ENCODE measurements around the gene RHCE.
"Not testable (repeated sequence)": the region's sequence is repeated elsewhere in the genome, so short reads cannot be mapped to it uniquely, and the experiment has no call there.

Gene RHCE

DNA sequence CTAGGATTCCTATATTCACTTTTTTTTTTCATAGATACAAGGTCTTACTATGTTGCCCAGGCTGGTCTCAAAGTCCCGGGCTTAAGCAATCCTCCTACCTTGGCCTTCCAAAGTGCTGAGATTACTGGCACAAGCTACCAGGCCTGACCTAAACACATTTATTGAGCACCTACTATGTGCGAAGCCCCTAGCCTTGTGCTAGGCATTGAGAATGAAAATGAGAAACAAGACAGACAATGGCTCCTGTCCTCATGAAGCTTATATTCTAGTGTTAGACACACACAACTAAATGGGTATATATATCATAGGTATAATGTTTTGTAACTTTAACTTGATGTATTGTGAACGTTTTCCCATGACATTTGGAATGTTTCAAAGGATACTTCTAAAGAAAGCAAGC, 71.0 kb downstream of the RHCE start:
- DNase-seq (ENCODE audit: extremely low read depth in 1 of 2, low read depth in 1 of 2) = no peak

DNA sequence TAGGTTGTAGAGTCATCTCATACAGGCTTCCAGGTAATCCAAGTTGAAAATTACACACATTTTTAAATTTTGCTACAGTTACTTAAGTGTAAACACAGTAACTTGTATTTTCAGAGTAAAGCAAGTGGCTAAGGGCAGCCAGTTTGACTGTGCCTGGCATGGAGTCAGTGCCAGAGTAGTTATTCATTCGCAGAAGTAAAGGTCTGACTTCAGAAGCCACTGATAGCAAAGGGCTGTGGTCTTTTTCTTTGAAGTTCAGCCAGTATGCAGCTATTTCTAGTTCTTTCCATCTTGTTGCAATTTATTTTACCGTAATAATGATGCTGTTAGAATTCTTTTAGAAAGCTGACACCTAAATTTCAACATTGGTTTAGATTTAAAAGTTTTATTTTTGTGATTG, 73.1 kb downstream of the RHCE start:
- no peak for DNase-seq (ENCODE audit: extremely low read depth in 1 of 2, low read depth in 1 of 2)

DNA sequence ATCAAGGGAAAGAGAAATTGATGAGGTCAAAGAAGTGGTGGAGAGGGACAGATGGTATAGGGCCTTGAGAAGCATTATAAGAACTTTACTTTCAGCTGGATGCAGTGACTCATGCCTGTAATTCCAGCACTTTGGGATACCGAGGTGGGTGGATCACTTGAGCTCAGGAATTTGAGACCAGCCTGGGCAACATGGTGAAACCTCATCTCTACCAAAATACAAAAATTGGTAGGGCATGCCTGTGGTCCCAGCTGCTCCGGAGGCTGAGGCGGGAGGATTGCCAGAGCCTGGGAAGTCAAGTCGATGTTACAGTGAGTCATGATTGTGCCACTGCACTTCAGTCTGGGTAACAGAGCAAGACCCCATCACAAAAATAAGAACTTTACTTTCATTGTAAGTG, 76.8 kb downstream of the RHCE start:
- no peak for DNase-seq (ENCODE audit: extremely low read depth in 1 of 2, low read depth in 1 of 2)

DNA sequence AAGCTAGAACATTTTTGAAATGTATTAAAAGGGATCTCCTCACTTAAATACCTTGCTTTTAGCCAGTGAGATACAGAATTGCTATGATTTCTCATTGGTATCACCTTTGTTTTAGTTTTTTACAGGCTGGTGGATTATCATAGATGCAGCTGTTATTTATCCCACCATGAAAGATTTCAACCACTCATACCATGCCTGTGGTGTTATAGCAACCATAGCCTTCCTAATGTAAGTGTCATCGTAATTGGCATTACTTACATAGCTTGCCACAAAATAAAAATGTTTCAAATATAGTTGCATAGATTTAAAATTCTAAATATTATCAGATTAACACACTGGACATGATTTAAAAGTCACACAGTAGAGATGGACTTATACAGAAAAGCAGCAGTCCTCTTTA, 77.8 kb downstream of the RHCE start:
- no peak for DNase-seq (ENCODE audit: extremely low read depth in 1 of 2, low read depth in 1 of 2)

DNA sequence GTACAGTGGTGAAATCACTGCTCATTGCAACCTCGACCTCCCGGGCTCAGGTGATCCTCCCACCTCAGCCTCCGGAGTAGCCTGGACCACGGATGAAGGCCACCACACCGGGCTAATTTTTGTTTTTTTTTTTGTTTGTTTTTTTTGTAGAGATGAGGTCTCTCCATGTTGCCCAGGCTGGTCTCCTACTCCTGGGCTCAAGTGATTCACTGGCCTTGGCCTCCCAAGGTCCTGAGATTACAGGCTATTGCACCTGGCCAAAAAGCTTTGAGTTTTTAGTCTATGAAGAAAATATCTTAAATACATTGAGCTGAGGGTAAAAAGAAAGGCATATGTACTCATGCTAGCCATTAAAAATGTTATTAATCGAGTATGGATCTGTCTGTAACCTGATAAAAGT, 78.9 kb downstream of the RHCE start:
- no peak for DNase-seq (ENCODE audit: extremely low read depth in 1 of 2, low read depth in 1 of 2)

DNA sequence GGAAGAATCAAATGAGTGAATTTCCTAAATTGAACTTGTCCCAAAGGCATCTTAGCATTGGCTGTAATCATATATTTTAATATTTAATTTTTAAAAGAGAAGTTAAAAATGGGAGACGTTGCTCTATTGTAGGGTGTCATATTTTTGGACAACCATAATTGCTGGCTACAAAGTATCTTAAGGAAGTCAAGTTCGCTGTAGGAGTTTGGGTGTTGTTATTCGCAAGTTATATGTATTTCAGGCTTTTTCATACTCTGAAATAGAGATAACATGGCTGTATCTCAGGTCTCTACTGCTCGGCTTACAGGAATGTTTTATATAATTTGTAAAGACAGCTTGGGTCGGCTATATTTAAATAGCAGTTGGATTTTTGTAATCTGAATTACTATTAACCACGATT, 81.6 kb downstream of the RHCE start:
- no peak for DNase-seq (ENCODE audit: extremely low read depth in 1 of 2, low read depth in 1 of 2)

DNA sequence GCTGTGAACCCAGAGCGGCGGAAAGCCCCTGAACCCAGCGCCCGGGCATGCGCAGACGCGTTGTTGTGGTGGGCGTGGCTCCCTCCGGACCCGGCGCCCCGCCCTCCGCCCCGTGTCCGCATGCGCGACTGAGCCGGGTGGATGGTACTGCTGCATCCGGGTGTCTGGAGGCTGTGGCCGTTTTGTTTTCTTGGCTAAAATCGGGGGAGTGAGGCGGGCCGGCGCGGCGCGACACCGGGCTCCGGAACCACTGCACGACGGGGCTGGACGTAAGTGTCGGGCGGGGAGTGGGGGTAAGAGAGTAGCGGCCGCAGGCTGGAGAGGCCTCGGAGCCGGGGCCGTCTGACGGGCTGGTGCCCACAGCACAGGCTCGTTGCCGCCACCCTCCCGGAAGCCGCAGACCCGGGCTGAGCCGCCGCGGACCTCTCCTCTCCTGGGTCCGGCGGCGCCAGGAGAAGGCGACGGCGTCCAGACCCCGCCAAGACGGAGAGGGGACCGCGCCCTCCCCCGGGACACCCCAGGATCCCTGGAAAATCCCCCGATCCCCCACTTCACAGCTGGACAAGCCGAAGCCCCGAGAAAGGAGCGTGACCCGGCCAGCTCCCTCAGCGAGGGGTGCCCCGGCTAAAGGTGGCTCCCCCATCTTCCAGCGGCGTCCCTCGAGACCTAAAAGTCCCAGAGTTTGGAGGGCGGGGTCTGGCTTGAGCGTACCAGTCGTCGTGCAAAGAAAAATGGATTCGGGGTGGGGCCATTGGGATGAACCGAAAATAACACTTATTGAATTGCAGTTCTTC, 82.2 kb downstream of the RHCE start, which contains the start of gene TMEM50A:
TSS of gene TMEM50A (plus strand) at position 147 of the 794 bp plus-strand sequence. CDS start 2,153 bp downstream, outside the sequence.
- DNase-seq (ENCODE audit: extremely low read depth in 1 of 2, low read depth in 1 of 2) = peak; percentile 80 to 85

DNA sequence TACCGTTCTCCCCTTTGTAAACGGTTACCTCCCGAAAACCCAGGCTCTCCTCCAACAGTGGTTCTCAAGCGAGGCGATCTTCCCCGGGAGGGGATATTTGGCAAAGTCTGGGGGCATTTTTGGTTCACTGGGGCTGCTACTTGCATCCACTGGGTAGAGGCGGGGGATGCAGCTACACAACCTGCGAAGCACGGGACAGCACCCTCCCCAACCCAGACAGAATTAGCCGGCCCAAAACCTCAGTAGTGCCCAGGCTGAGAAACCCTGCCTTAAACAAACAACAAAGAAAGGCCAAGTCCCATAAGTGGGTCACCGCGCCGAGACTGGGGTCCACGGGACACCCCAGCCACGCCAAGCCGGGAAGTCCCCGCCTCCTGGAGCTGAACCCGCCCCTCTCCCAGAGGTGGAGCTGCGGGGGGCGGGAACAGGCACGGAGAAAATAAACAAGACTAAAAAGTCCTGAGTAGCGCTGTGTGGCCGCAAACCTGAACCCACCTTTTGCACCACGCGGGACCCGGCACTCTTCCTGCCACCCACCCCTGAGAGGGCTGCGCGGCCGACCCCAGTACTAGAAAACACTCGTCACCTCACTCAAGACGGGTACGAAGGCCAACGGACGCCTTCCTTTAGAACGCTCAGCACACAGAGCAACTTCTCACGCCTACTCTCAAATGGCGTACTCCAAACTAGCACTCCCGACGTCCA, 83.0 kb downstream of the RHCE start:
- DNase-seq (ENCODE audit: extremely low read depth in 1 of 2, low read depth in 1 of 2) = peak in 1 of 2 donors; percentile 3

DNA sequence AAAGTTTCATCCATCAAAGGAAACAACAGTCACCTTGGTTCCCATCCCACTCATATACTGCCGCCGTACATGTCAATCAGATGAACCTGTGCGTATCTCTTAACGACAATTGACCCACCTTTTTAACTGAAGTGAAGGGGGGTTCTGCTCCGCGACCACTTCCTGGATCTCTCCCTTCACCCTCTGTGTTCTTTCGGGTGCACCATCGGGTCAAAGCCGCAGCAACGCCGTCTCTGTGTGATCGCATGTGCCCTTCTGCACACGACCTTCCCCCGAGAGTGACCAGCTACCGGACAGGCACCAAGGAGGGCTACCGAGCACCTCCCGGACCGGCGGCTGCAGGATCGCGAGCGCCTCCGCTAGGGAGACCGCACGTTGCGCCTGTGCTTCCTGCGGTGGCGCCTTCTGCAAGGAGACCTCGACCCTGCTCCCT, 83.7 kb downstream of the RHCE start:
- not testable (repeated sequence) for DNase-seq (ENCODE audit: extremely low read depth in 1 of 2, low read depth in 1 of 2)

DNA sequence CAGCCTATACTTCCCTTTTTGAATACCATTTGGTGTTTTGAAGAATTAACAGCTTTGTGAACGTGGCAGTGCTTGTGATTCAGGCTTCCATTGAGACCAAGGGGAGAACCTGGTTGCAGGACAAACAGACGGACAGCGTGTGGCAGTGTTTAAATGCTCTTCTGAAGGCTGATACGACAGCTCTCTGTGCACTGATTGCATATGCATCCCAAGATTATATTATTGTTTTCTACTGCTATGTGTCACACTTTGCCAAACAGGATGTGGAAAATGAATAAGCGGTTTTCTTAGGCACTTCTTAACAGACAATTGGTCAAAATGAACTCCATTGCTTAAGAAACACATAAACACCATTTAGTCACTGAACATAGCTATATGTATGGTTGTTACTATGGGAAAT, 90.7 kb downstream of the RHCE start:
- DNase-seq (ENCODE audit: extremely low read depth in 1 of 2, low read depth in 1 of 2) = not testable (repeated sequence)

DNA sequence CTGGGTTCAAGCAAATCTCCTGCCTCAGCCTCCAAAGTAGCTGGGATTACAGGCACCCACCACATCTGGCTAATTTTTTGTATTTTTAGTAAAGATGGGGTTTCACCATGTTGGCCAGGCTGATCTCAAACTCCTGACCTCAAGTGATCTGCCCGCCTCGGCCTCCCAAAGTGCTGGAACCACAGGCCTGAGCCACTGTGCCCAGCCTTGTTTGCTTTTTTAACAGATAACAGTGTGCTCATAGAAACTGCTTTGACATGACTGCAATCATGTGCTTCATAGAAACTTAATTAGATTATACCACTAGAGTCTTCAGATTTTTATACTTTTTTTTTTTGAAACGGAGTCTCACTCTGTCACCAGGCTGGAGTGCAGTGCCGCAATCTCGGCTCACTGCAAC, 91.3 kb downstream of the RHCE start:
- not testable (repeated sequence) for DNase-seq (ENCODE audit: extremely low read depth in 1 of 2, low read depth in 1 of 2)

DNA sequence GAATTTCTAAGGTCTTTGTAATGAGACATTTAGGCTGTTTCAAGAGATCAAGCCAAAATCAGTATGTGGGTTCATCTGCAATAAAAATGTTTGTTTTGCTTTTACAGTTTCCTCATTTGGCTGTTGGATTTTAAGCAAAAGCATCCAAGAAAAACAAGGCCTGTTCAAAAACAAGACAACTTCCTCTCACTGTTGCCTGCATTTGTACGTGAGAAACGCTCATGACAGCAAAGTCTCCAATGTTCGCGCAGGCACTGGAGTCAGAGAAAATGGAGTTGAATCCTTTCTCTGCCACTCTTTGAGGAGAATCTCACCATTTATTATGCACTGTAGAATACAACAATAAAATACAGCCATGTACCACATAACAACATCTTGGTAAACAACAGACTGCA, 91.8 kb downstream of the RHCE start:
- not testable (repeated sequence) for DNase-seq (ENCODE audit: extremely low read depth in 1 of 2, low read depth in 1 of 2)

DNA sequence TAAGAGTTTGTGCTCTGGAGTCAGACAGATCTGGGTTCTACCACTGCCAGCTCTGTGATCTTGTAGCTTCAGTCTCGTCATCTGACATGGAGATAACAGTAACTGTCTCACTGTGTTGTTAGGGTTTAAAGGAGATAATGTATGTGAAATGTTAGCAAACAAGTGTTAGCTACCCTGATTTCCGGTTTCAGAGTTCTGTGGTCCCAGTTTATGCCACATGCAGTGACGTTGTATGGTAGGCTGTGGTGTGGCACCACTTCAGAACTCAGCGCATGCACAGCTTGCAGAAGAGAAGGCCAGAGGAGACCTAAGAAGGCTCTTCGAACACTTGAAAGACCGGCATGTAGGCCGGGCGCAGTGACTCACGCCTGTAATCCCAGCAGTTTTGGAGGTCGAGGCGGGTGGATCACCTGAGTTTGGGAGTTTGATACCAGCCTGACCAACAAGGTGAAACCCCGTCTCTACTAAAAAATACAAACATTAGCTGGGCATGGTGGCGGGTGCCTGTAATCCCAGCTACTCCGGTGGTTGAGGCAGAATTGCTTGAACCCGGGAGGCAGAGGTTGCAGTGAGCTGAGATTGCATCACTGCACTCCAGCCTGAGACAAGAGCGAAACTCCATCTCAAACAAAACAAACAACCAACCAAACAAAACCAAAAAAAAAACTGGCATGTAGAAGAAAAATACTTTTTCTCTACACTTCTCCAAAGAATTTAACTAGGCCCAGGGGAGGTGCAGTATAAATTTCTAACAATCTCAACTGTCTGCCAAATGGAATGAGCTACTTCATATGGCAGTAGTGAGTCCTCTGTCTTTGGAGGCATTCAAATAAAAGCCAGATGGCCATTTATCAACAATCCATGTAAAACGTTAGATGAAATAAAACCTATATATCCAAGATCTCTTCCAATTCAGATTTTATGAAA, 92.5 kb downstream of the RHCE start:
- DNase-seq (ENCODE audit: extremely low read depth in 1 of 2, low read depth in 1 of 2) = not testable (repeated sequence)

DNA sequence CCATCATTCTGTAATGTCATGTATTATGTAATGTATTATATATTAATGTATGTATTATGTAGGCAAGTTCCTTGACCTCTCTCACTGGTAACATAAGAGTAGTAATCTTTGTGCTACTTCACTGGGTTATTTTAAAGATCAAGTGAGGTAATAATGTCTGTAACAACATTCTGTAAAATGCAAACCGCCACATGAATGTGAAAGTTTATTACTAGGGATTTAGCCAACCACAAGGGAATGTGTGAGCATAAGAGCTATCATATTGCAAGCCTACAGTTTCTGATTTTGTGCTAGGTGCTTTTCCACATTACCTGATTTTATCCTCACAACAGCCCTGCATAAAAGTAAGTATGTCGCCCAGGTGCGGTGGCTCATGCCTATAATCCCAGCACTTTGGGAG, 96.2 kb downstream of the RHCE start:
- DNase-seq (ENCODE audit: extremely low read depth in 1 of 2, low read depth in 1 of 2) = not testable (repeated sequence)

DNA sequence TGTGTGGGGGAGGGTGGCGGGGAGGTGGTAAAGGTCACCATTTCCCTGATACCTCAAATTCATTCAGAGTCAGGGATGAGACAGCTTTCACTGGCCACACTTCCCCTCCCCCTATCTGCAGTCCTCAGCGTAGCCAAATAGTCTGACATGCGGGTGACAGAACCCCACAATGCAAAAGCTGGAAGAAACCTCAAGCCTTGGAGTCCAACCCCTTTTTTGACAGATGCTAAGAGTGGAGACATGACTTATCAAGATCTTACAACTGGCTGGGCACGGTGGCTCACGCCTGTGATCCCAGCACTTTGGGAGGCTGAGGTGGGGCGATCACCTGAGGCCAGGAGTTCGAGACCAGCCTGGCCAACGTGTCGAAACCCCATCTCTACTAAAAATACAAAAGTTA, 98.5 kb downstream of the RHCE start:
- DNase-seq (ENCODE audit: extremely low read depth in 1 of 2, low read depth in 1 of 2) = not testable (repeated sequence)

DNA sequence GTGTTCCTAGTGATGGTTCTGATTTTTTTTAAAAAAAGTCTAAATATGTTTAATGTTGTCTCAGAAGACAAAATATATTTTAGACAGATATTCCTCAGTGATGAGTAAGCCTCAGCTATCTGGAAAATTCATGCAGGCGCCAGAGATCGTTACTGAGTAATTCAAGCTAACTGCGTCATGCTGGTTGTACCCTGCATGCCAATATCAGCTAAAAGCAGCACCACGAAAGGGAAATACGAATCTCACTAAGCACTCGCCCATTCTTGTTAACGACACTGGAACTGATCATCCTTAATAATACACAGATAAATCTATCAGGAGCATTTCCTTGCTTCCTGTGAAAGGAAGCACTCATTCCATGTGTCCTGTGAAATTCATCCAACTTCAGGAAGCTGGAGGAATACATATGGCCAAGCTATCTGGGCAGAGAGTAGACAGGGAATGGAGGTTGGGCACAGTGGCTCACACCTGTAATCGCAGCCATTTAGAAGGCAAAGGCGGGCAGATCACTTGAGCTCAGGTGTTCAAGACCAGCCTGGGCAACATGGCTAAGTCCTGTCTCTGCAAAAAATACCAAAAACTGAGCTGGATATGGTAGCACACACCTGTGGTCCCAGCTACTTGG, 100.2 kb downstream of the RHCE start:
- DNase-seq (ENCODE audit: extremely low read depth in 1 of 2, low read depth in 1 of 2) = not testable (repeated sequence)

DNA sequence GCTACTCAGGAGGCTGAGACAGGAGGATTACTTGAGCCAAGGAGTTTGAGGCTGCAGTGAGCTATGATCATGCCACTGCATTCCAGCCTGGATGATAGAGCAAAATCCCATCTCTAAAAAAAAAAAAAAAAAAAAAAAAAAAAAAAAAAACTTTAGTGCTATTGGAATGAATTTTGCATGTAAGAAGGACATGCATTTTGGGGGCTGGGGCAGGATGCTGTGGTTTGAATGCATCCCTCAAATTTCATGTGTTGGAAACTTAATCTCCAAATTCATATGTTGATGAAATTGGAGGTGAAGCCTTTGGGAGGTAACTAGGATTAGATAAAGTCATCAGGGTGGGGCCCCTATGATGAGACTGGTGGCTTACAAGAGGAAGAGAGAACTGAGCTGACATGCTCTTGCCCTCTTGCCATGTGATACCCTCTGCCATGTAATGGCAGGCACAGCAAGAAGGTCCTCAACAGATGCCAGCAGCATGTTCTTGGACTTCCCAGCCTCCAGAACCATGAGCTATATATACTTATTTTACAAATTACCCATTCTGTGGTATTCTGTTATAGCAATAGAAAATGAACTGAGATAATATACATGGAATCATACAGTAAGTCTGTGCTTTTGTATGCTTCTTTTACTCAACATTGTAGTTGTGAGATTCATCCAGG, 107.7 kb downstream of the RHCE start:
- not testable (repeated sequence) for DNase-seq (ENCODE audit: extremely low read depth in 1 of 2, low read depth in 1 of 2)
